ENCODE measurements around the gene PEX6. TPM values are rescaled to one million over a fixed set of nuclear protein-coding genes. Genes with fewer than 3 reads are reported as not detected.

Gene PEX6
- total and polyA plus RNA-seq, 2 of the 13 experiments (the other 11 are each of a cell fraction or from before 2014, with no cell fraction given): 5.1 to 6.7 TPM

GRCh38 chr6:43021270-43022047 lies 42.5 kb upstream of the PEX6 start, which contains the start of gene RRP36 (continued):
- TF ChIP-seq, protein P1, sequence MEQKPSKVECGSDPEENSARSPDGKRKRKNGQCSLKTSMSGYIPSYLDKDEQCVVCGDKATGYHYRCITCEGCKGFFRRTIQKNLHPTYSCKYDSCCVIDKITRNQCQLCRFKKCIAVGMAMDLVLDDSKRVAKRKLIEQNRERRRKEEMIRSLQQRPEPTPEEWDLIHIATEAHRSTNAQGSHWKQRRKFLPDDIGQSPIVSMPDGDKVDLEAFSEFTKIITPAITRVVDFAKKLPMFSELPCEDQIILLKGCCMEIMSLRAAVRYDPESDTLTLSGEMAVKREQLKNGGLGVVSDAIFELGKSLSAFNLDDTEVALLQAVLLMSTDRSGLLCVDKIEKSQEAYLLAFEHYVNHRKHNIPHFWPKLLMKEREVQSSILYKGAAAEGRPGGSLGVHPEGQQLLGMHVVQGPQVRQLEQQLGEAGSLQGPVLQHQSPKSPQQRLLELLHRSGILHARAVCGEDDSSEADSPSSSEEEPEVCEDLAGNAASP (CRISPR knock-in tag; IDR thresholded peaks at IDR 0.05; ENCODE audit: borderline replicate concordance): peak; percentile 26; the same call in 1 of the 2 replicates
- TF ChIP-seq HDAC2 (CRISPR knock-in tag; IDR thresholded peaks at IDR 0.05) (0 out of 2 replicates have a peak, but pooled peaks have one; percentile 16), RAD51 (IDR thresholded peaks at IDR 0.05; ENCODE audit: borderline replicate concordance) (no peak), ZNF510 (CRISPR knock-in tag; IDR thresholded peaks at IDR 0.05; ENCODE audit: low read depth) (no peak), ZNF547 (CRISPR knock-in tag; IDR thresholded peaks at IDR 0.05) (peak; percentile 75; the same call in 1 of the 2 replicates), AGO1 (IDR thresholded peaks at IDR 0.05; ENCODE audit: low read depth, low read length, poor library complexity, severe bottlenecking) (peak; percentile 96), TAF1 (CRISPR knock-in tag; IDR thresholded peaks at IDR 0.05) (peak; percentile 79), DBP (CRISPR knock-in tag; IDR thresholded peaks at IDR 0.05; ENCODE audit: not compliant biosample characterization) (peak; percentile 74), NR3C1 (CRISPR knock-in tag; IDR thresholded peaks at IDR 0.05) (no peak), ELF3 (CRISPR knock-in tag; IDR thresholded peaks at IDR 0.05) (no peak; the same call in 1 of the 2 replicates), RORA (CRISPR knock-in tag; IDR thresholded peaks at IDR 0.05) (no peak), ZFP36L2 (CRISPR knock-in tag; IDR thresholded peaks at IDR 0.05) (no peak), SALL1 (CRISPR knock-in tag; IDR thresholded peaks at IDR 0.05) (peak; percentile 77), HOXA7 (CRISPR knock-in tag; IDR thresholded peaks at IDR 0.05) (no peak), ZNF33B (CRISPR knock-in tag; IDR thresholded peaks at IDR 0.05) (peak; percentile 84; the same call in 1 of the 2 replicates), XBP1 (CRISPR knock-in tag; IDR thresholded peaks at IDR 0.05) (peak; percentile 82; the same call in 1 of the 2 replicates), SKI (IDR thresholded peaks at IDR 0.05; ENCODE audit: partially characterized antibody) (peak; percentile 20), MAZ (IDR thresholded peaks at IDR 0.05; ENCODE audit: borderline replicate concordance, low read depth, low read length) (no peak), MAZ (CRISPR knock-in tag; IDR thresholded peaks at IDR 0.05; ENCODE audit: low read depth) (peak; percentile 48; the same call in 1 of the 2 replicates), FOXK1 (CRISPR knock-in tag; IDR thresholded peaks at IDR 0.05; ENCODE audit: borderline replicate concordance, low read depth) (0 out of 2 replicates have a peak, but pooled peaks have one; percentile 45), DMAP1 (CRISPR knock-in tag; IDR thresholded peaks at IDR 0.05) (peak; percentile 76; the same call in 1 of the 2 replicates)
- TF ChIP-seq, protein P2, sequence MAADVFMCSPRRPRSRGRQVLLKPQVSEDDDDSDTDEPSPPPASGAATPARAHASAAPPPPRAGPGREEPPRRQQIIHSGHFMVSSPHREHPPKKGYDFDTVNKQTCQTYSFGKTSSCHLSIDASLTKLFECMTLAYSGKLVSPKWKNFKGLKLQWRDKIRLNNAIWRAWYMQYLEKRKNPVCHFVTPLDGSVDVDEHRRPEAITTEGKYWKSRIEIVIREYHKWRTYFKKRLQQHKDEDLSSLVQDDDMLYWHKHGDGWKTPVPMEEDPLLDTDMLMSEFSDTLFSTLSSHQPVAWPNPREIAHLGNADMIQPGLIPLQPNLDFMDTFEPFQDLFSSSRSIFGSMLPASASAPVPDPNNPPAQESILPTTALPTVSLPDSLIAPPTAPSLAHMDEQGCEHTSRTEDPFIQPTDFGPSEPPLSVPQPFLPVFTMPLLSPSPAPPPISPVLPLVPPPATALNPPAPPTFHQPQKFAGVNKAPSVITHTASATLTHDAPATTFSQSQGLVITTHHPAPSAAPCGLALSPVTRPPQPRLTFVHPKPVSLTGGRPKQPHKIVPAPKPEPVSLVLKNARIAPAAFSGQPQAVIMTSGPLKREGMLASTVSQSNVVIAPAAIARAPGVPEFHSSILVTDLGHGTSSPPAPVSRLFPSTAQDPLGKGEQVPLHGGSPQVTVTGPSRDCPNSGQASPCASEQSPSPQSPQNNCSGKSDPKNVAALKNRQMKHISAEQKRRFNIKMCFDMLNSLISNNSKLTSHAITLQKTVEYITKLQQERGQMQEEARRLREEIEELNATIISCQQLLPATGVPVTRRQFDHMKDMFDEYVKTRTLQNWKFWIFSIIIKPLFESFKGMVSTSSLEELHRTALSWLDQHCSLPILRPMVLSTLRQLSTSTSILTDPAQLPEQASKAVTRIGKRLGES (CRISPR knock-in tag; IDR thresholded peaks at IDR 0.05; ENCODE audit: borderline replicate concordance): 0 out of 2 replicates have a peak, but pooled peaks have one; percentile 26
- TF ChIP-seq, protein P3, sequence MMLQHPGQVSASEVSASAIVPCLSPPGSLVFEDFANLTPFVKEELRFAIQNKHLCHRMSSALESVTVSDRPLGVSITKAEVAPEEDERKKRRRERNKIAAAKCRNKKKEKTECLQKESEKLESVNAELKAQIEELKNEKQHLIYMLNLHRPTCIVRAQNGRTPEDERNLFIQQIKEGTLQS (CRISPR knock-in tag; IDR thresholded peaks at IDR 0.05): no peak
- TF ChIP-seq, protein P4, sequence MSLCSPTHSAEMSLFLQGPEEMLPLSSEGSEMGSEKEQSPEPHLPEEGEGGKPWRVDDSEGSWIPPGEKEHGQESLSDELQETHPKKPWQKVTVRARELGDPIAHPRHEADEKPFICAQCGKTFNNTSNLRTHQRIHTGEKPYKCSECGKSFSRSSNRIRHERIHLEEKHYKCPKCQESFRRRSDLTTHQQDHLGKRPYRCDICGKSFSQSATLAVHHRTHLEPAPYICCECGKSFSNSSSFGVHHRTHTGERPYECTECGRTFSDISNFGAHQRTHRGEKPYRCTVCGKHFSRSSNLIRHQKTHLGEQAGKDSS (CRISPR knock-in tag; IDR thresholded peaks at IDR 0.05; ENCODE audit: borderline replicate concordance, low read depth): peak; percentile 71; the same call in 1 of the 2 replicates

Measured in HepG2 (cell line).